CD14-positive monocyte (primary cell): Measurements from ENCODE around the gene SMPDL3A. TPM values are rescaled to one million over a fixed set of nuclear protein-coding genes. Genes with fewer than 3 reads are reported as not detected.
A peak's percentile ranks its signal among the peaks of the same experiment; 100 is the strongest.

Experiments
- DNase-seq, 3 donors: peaks; one replicate each; pipeline ENCODE4 v3.0.0-alpha.2; 2011 to 2022
- H2AFZ ChIP-seq: 2 replicates; pipeline ENCODE4 v1.6.0; 2012; ENCODE audit warnings: mild to moderate bottlenecking, low read depth, low read length, inconsistent platforms; ENCODE audit not compliant: insufficient read depth, poor library complexity, severe bottlenecking
- H3K27ac ChIP-seq, 2 donors: 1 replicate in 1 of 2; 2 replicates in 1 of 2; pipeline ENCODE4 v1.5.1; 2012 to 2013; ENCODE audit warnings: low read length in 2 of 2, control low read depth in 1 of 2, inconsistent platforms in 1 of 2, low read depth in 1 of 2, mild to moderate bottlenecking in 1 of 2
- H3K27me3 ChIP-seq, 2 donors: one replicate each; pipeline versions ENCODE4 v1.6.0 to v1.6.1; 2011 to 2013; ENCODE audit warnings: low read length in 2 of 2; ENCODE audit not compliant: control insufficient read depth in 2 of 2, insufficient read depth in 2 of 2
- H3K36me3 ChIP-seq, 2 donors: replicated peaks in 1 of 2; 1 replicate in 1 of 2; 2 replicates in 1 of 2; pipeline versions ENCODE4 v1.5.1 to v1.6.1; 2012 to 2013; ENCODE audit warnings: low read length in 2 of 2, control low read depth in 1 of 2, inconsistent platforms in 1 of 2, mild to moderate bottlenecking in 1 of 2; ENCODE audit not compliant: insufficient read depth in 2 of 2, control insufficient read depth in 1 of 2
- H3K4me1 ChIP-seq, 2 donors: 1 replicate in 1 of 2; 2 replicates in 1 of 2; pipeline versions ENCODE4 v1.5.1 to v1.6.1; 2012 to 2013; ENCODE audit warnings: low read length in 2 of 2, control low read depth in 1 of 2, inconsistent platforms in 1 of 2, mild to moderate bottlenecking in 1 of 2, moderate library complexity in 1 of 2; ENCODE audit not compliant: insufficient read depth in 2 of 2, control insufficient read depth in 1 of 2
- H3K4me2 ChIP-seq: replicated peaks from 2 replicates; pipeline ENCODE3; 2012; ENCODE audit warnings: low read length, moderate library complexity, mild to moderate bottlenecking; ENCODE audit not compliant: poor library complexity, severe bottlenecking; ENCODE audit errors: extremely low read depth
- H3K4me3 ChIP-seq, 3 experiments: fragments of 200-600 bp in 1 of 3; sonication (generic) in 1 of 3; replicated peaks in 1 of 3; 1 replicate in 2 of 3; 2 replicates in 1 of 3; pipeline ENCODE4 v1.5.1; 2011 to 2013; ENCODE audit warnings: low read length in 3 of 3, mild to moderate bottlenecking in 3 of 3, control low read depth in 2 of 3, low read depth in 2 of 3, inconsistent platforms in 1 of 3, moderate library complexity in 1 of 3
- H3K79me2 ChIP-seq: 2 replicates; pipeline ENCODE4 v1.6.0; 2012; ENCODE audit warnings: mild to moderate bottlenecking, control low read depth, inconsistent platforms, low read length, moderate library complexity; ENCODE audit not compliant: insufficient read depth
- H3K9ac ChIP-seq: 2 replicates; pipeline ENCODE4 v1.6.0; 2017; ENCODE audit warnings: low read length, mild to moderate bottlenecking; ENCODE audit not compliant: insufficient read depth, poor library complexity, severe bottlenecking
- H3K9me3 ChIP-seq, 2 donors: replicated peaks in 1 of 2; 1 replicate in 1 of 2; 2 replicates in 1 of 2; pipeline versions ENCODE4 v1.5.1 to v1.6.1; 2012 to 2013; ENCODE audit warnings: low read length in 2 of 2, control low read depth in 1 of 2; ENCODE audit not compliant: control insufficient read depth in 1 of 2, insufficient read depth in 1 of 2
- H4K20me1 ChIP-seq: 2 replicates; pipeline ENCODE4 v1.6.0; 2012; ENCODE audit warnings: mild to moderate bottlenecking, low read length, control low read depth, moderate library complexity; ENCODE audit not compliant: insufficient read depth
- H3K27ac Mint-ChIP-seq, 7 donors: one replicate each; pipeline ENCODE4 v1.8.0; 2020; ENCODE audit warnings: mild to moderate bottlenecking in 7 of 7, mixed read lengths in 7 of 7, moderate library complexity in 6 of 7, inconsistent platforms in 2 of 7
- H3K27me3 Mint-ChIP-seq, 3 donors: one replicate each; pipeline ENCODE4 v1.8.0; 2021 to 2022; ENCODE audit warnings: low read depth in 3 of 3, mild to moderate bottlenecking in 3 of 3, mixed read lengths in 3 of 3, moderate library complexity in 3 of 3, inconsistent platforms in 1 of 3
- H3K36me3 Mint-ChIP-seq, 2 donors: one replicate each; pipeline ENCODE4 v1.8.0; 2020; ENCODE audit warnings: mixed read lengths in 2 of 2, inconsistent platforms in 1 of 2, mild to moderate bottlenecking in 1 of 2
- H3K4me1 Mint-ChIP-seq: one replicate; pipeline ENCODE4 v1.8.0; 2020; ENCODE audit warnings: mild to moderate bottlenecking, mixed read lengths
- H3K4me3 Mint-ChIP-seq, 2 donors: one replicate each; pipeline ENCODE4 v1.8.0; 2020; ENCODE audit warnings: mild to moderate bottlenecking in 2 of 2, mixed read lengths in 2 of 2, moderate library complexity in 1 of 2
- H3K9me3 Mint-ChIP-seq, 7 donors: one replicate each; pipeline ENCODE4 v1.8.0; 2020 to 2022; ENCODE audit warnings: mixed read lengths in 7 of 7, mild to moderate bottlenecking in 6 of 7, moderate library complexity in 6 of 7, inconsistent platforms in 2 of 7
- WGBS: methylation state at CpG from one replicate; pipeline ENCODE4 v1.1.5; 2013; ENCODE audit warnings: missing lambda C conversion rate; ENCODE audit not compliant: insufficient coverage; 5-methylcytosine and 5-hydroxymethylcytosine counted together
- intact Hi-C, 2 donors: fragments of 100-400 bp; cut with micrococcal nuclease; formaldehyde crosslinking; loops; one replicate each; pipeline versions ENCODE4 v1.15.0 to v1.15.1; 2023
- polyA plus RNA-seq, 3 donors: library from polyadenylated mRNA; depleted of rRNA in 1 of 3; unstranded in 2 of 3; stranded (reverse) in 1 of 3; fragments of 300-500 nt in 2 of 3; fragments of >200 nt in 1 of 3; fragmentation: Illumina TruSeq in 2 of 3; gene quantifications; 1 replicate in 2 of 3; 2 replicates in 1 of 3; pipeline ENCODE4 v1.2.3, GENCODE V29; 2012 to 2021
- TF ChIP-seq, protein P1 (sequence below): fragments of 200-600 bp; IDR thresholded peaks from one replicate; pipeline ENCODE4 v1.8.0; 2022; ENCODE audit warnings: antibody characterized with exemption, mild to moderate bottlenecking

SMPDL3A gene
- polyA plus RNA-seq, 3 donors = 21.3 to 30.1 (median 21.7) TPM

- Histone ChIP-seq H3K4me2 (no peak overlapping the region), H3K9me3 (no peaks in the 10 kb centered on the region), H3K4me1 (no peaks in the 10 kb centered on the region), H4K20me1 (peaks cover 57% of the 10 kb centered on the region), H2AFZ (no peak overlapping the region), H3K27ac (no peak overlapping the region), H3K9ac (no peak overlapping the region), H3K27me3 (no peaks in the 10 kb centered on the region), H3K4me3 (no peak overlapping the region), H3K36me3 (peaks cover 37 to 63% of the 10 kb centered on the region in 2 donors), H3K79me2 (peaks cover 31% of the 10 kb centered on the region)
- Mint-ChIP-seq H3K9me3 (peaks cover 0 to 1% (median 0%) of the 10 kb centered on the region in 7 donors), H3K36me3 (peaks cover 61 to 67% of the 10 kb centered on the region in 2 donors), H3K27ac (no peak overlapping the region), H3K4me3 (no peak overlapping the region), H3K4me1 (peaks cover 4% of the 10 kb centered on the region), H3K27me3 (peaks cover 0 to 2% (median 1%) of the 10 kb centered on the region in 3 donors)
- 100% methylated on average over 1 of the region's 6 CpGs for WGBS
- intact Hi-C loops = no loop called here
- no peak for DNase-seq
- TF ChIP-seq, protein P1, sequence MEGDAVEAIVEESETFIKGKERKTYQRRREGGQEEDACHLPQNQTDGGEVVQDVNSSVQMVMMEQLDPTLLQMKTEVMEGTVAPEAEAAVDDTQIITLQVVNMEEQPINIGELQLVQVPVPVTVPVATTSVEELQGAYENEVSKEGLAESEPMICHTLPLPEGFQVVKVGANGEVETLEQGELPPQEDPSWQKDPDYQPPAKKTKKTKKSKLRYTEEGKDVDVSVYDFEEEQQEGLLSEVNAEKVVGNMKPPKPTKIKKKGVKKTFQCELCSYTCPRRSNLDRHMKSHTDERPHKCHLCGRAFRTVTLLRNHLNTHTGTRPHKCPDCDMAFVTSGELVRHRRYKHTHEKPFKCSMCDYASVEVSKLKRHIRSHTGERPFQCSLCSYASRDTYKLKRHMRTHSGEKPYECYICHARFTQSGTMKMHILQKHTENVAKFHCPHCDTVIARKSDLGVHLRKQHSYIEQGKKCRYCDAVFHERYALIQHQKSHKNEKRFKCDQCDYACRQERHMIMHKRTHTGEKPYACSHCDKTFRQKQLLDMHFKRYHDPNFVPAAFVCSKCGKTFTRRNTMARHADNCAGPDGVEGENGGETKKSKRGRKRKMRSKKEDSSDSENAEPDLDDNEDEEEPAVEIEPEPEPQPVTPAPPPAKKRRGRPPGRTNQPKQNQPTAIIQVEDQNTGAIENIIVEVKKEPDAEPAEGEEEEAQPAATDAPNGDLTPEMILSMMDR = no peak
These were observed 9.1 kb downstream of the SMPDL3A start for GRCh38 chr6:122798099-122798641.

- WGBS = no CpG with 5 or more reads among the region's 4 CpGs
- H2AFZ ChIP-seq = no peak overlapping the region
- Mint-ChIP-seq H3K4me1 (peaks cover 4% of the 10 kb centered on the region), H3K36me3 (peaks cover 64 to 76% of the 10 kb centered on the region in 2 donors), H3K27ac (peak overlapping the region in 2 of 7 donors; percentile 33 to 69), H3K9me3 (peaks cover 0 to 1% (median 0%) of the 10 kb centered on the region in 7 donors), H3K4me3 (no peak overlapping the region), H3K27me3 (peaks cover 0 to 2% (median 1%) of the 10 kb centered on the region in 3 donors)
- no peaks in the 10 kb centered on the region for H3K4me1 ChIP-seq
- intact Hi-C loops = no loop called here
- no peaks in the 10 kb centered on the region for H3K9me3 ChIP-seq
- no peaks in the 10 kb centered on the region for H3K27me3 ChIP-seq
- peaks cover 57% of the 10 kb centered on the region for H4K20me1 ChIP-seq
- no peak overlapping the region for H3K27ac ChIP-seq
- H3K9ac ChIP-seq = no peak overlapping the region
- TF ChIP-seq, protein P1 = no peak
- H3K79me2 ChIP-seq = peaks cover 21% of the 10 kb centered on the region
- no peak for DNase-seq
- H3K4me2 ChIP-seq = no peak overlapping the region
- H3K36me3 ChIP-seq = peaks cover 42 to 74% of the 10 kb centered on the region in 2 donors
- H3K4me3 ChIP-seq = no peak overlapping the region
These were observed 10.2 kb downstream of the SMPDL3A start for GRCh38 chr6:122799140-122799745.
